K562 (cell line): ENCODE results near the gene SLC26A6. TPM values are rescaled to one million over a fixed set of nuclear protein-coding genes. Genes with fewer than 3 reads are reported as not detected.

Experiments used
- CHD4 ChIP-seq: fragments of 200-600 bp; sonication (generic); IDR thresholded peaks from 3 replicates; pipeline ENCODE4 v1.6.1; 2012; ENCODE audit warnings: low read depth, mild to moderate bottlenecking, mixed read lengths, low read length, inconsistent platforms; ENCODE audit not compliant: insufficient read depth, insufficient replicate concordance, poor library complexity, severe bottlenecking
- HNRNPL ChIP-seq: fragments of 200-400 bp; formaldehyde crosslinking; IDR thresholded peaks from 2 replicates; pipeline ENCODE4 v1.6.1; 2017; ENCODE audit warnings: low read depth, mild to moderate bottlenecking, low read length
- MCM2 ChIP-seq: fragments of 450-650 bp; IDR thresholded peaks from 2 replicates; pipeline ENCODE4 v1.6.1; 2017; ENCODE audit warnings: low read depth, mild to moderate bottlenecking
- NFYB ChIP-seq: IDR thresholded peaks from 2 replicates; pipeline ENCODE4 v1.6.1; 2011; ENCODE audit warnings: mild to moderate bottlenecking, moderate library complexity; ENCODE audit not compliant: insufficient read length; ENCODE audit errors: extremely low read depth
- POLR2AphosphoS5 ChIP-seq: IDR thresholded peaks from 2 replicates; pipeline ENCODE4 v1.6.1; 2011; ENCODE audit warnings: mild to moderate bottlenecking, low read depth, low read length, moderate library complexity; ENCODE audit not compliant: control insufficient read depth, insufficient read depth
- TEAD2 ChIP-seq: fragments of 450-650 bp; IDR thresholded peaks from 2 replicates; pipeline ENCODE4 v1.6.1; 2016; ENCODE audit warnings: missing genetic modification characterization, control low read depth, missing compliant biosample characterization
- polyA plus RNA-seq, 8 experiments: library from polyadenylated mRNA; depleted of rRNA in 4 of 8; stranded (reverse) in 5 of 8; unstranded in 3 of 8; fragments of >200 nt; fragmentation: Nextera tagmentation in 2 of 8; fragmentation: Illumina TruSeq in 1 of 8; extraction: Ambion mirVana in 2 of 8; extraction: Trizol in 1 of 8; gene quantifications; 2 replicates each; pipeline versions ENCODE4 v1.2.1 to v1.2.3, GENCODE V29; 2011 to 2014; ENCODE audit warnings: inconsistent platforms in 1 of 8, missing spikeins in 1 of 8
- total RNA-seq, 7 experiments: library from RNA; depleted of rRNA in 6 of 7; stranded (reverse); fragments of >200 nt in 6 of 7; fragmentation: Illumina TruSeq in 2 of 7; extraction: Trizol in 2 of 7; gene quantifications; 2 replicates each; pipeline versions ENCODE4 v1.2.1 to v1.2.3, GENCODE V29; 2011 to 2021; ENCODE audit warnings: low replicate concordance in 1 of 7
- TF ChIP-seq, protein P1 (sequence below): IDR thresholded peaks from 3 replicates; pipeline ENCODE4 v1.6.1; 2011; ENCODE audit warnings: borderline replicate concordance, mild to moderate bottlenecking, moderate library complexity; ENCODE audit not compliant: insufficient read length; ENCODE audit errors: extremely low read depth
- TF ChIP-seq, protein P2 (sequence below): IDR thresholded peaks from 3 replicates; pipeline ENCODE4 v1.6.1; 2011; ENCODE audit warnings: borderline replicate concordance, mild to moderate bottlenecking; ENCODE audit not compliant: insufficient read length, insufficient read depth
- TF ChIP-seq, protein P3 (sequence below): fragments of 450-650 bp; IDR thresholded peaks from 2 replicates; pipeline ENCODE4 v1.6.1; 2016; ENCODE audit warnings: low read depth
- TF ChIP-seq, protein P4 (sequence below): sonication (generic); formaldehyde crosslinking; IDR thresholded peaks from 2 replicates; pipeline ENCODE4 v1.8.0; 2022; ENCODE audit warnings: mild to moderate bottlenecking, missing genetic modification reagents, borderline replicate concordance

The SLC26A6 gene
- total and polyA plus RNA-seq, 9 of the 15 experiments (the other 6 are each of a cell fraction or from before 2014, with no cell fraction given) = 2.1 to 27.2 (median 14.8) TPM

DNA sequence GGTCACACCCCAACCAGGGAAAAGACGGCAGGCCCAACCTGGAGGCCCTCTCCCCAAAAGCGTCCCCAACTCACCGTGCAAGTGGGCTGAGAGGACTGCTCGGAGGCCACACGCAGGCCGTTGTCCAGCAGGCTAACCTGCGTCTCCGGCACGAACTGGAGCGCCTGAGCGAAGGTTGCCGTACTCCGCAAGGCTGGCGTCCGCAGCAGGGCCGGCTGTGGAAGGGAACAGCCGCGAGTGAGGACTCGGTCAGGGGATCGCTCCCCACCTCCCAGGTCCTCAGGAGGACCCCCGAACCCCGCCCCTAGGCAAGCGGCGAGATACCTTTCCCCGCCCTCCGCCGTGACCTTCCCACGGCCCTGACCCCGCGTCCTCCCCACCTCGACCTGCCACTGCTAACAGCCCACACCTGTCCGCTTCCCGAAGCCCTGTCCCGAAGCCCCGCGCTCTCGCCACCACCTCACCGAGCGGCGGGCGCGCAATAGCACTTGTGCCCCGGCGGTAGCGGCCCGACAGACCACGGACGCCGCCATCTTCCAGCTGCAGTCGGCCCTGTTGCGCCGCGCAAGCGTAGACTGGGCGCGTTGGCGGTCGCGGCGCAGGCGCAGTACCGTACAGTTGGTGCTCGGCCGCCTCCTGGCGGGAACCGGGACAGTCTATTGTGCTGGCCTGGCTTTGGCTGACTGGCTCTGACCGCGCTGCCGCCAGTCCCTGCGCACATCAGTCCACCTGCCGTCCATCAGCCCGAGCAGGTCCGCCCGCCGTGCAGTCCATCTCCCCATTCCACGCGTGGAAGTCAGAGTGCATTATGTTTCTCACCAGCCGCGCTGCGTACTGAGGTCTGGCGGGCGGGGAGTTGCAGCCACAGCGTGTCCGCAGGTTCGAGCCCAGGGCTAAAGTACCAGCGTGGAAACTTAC, 25.9 kb downstream of the SLC26A6 start, which contains the start of gene UQCRC1 (continued):
- TF ChIP-seq, protein P1, sequence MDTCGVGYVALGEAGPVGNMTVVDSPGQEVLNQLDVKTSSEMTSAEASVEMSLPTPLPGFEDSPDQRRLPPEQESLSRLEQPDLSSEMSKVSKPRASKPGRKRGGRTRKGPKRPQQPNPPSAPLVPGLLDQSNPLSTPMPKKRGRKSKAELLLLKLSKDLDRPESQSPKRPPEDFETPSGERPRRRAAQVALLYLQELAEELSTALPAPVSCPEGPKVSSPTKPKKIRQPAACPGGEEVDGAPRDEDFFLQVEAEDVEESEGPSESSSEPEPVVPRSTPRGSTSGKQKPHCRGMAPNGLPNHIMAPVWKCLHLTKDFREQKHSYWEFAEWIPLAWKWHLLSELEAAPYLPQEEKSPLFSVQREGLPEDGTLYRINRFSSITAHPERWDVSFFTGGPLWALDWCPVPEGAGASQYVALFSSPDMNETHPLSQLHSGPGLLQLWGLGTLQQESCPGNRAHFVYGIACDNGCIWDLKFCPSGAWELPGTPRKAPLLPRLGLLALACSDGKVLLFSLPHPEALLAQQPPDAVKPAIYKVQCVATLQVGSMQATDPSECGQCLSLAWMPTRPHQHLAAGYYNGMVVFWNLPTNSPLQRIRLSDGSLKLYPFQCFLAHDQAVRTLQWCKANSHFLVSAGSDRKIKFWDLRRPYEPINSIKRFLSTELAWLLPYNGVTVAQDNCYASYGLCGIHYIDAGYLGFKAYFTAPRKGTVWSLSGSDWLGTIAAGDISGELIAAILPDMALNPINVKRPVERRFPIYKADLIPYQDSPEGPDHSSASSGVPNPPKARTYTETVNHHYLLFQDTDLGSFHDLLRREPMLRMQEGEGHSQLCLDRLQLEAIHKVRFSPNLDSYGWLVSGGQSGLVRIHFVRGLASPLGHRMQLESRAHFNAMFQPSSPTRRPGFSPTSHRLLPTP = no peak
- TF ChIP-seq MCM2 (no peak), CHD4 (no peak), TEAD2 (tag) (no peak), HNRNPL (no peak), NFYB (no peak), POLR2AphosphoS5 (peak; percentile 87)
- TF ChIP-seq, protein P2, sequence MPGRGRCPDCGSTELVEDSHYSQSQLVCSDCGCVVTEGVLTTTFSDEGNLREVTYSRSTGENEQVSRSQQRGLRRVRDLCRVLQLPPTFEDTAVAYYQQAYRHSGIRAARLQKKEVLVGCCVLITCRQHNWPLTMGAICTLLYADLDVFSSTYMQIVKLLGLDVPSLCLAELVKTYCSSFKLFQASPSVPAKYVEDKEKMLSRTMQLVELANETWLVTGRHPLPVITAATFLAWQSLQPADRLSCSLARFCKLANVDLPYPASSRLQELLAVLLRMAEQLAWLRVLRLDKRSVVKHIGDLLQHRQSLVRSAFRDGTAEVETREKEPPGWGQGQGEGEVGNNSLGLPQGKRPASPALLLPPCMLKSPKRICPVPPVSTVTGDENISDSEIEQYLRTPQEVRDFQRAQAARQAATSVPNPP = no peak
- TF ChIP-seq, protein P3, sequence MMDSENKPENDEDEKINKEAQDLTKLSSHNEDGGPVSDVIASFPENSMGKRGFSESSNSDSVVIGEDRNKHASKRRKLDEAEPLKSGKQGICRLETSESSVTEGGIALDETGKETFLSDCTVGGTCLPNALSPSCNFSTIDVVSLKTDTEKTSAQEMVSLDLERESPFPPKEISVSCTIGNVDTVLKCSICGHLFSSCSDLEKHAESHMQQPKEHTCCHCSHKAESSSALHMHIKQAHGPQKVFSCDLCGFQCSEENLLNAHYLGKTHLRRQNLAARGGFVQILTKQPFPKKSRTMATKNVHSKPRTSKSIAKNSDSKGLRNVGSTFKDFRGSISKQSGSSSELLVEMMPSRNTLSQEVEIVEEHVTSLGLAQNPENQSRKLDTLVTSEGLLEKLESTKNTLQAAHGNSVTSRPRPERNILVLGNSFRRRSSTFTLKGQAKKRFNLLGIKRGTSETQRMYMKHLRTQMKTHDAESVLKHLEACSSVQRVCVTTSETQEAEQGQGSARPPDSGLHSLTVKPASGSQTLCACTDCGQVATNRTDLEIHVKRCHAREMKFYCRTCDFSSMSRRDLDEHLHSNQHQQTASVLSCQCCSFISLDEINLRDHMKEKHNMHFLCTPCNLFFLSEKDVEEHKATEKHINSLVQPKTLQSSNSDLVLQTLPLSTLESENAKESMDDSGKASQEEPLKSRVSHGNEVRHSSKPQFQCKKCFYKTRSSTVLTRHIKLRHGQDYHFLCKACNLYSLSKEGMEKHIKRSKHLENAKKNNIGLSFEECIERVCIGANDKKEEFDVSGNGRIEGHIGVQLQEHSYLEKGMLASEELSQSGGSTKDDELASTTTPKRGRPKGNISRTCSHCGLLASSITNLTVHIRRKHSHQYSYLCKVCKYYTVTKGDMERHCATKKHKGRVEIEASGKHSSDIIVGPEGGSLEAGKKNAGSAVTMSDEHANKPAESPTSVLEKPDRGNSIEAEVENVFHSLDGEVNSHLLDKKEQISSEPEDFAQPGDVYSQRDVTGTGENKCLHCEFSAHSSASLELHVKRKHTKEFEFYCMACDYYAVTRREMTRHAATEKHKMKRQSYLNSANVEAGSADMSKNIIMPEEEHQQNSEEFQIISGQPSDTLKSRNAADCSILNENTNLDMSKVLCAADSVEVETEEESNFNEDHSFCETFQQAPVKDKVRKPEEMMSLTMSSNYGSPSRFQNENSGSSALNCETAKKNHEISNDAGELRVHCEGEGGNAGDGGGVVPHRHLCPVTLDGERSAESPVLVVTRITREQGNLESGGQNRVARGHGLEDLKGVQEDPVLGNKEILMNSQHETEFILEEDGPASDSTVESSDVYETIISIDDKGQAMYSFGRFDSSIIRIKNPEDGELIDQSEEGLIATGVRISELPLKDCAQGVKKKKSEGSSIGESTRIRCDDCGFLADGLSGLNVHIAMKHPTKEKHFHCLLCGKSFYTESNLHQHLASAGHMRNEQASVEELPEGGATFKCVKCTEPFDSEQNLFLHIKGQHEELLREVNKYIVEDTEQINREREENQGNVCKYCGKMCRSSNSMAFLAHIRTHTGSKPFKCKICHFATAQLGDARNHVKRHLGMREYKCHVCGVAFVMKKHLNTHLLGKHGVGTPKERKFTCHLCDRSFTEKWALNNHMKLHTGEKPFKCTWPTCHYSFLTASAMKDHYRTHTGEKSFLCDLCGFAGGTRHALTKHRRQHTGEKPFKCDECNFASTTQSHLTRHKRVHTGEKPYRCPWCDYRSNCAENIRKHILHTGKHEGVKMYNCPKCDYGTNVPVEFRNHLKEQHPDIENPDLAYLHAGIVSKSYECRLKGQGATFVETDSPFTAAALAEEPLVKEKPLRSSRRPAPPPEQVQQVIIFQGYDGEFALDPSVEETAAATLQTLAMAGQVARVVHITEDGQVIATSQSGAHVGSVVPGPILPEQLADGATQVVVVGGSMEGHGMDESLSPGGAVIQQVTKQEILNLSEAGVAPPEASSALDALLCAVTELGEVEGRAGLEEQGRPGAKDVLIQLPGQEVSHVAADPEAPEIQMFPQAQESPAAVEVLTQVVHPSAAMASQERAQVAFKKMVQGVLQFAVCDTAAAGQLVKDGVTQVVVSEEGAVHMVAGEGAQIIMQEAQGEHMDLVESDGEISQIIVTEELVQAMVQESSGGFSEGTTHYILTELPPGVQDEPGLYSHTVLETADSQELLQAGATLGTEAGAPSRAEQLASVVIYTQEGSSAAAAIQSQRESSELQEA = no peak
- TF ChIP-seq, protein P4, sequence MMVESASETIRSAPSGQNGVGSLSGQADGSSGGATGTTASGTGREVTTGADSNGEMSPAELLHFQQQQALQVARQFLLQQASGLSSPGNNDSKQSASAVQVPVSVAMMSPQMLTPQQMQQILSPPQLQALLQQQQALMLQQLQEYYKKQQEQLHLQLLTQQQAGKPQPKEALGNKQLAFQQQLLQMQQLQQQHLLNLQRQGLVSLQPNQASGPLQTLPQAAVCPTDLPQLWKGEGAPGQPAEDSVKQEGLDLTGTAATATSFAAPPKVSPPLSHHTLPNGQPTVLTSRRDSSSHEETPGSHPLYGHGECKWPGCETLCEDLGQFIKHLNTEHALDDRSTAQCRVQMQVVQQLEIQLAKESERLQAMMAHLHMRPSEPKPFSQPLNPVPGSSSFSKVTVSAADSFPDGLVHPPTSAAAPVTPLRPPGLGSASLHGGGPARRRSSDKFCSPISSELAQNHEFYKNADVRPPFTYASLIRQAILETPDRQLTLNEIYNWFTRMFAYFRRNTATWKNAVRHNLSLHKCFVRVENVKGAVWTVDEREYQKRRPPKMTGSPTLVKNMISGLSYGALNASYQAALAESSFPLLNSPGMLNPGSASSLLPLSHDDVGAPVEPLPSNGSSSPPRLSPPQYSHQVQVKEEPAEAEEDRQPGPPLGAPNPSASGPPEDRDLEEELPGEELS (CRISPR knock-in tag) = no peak
